NB4 (cell line): ENCODE measurements around the gene SAMD4A.
A peak's percentile ranks its signal among the peaks of the same experiment; 100 is the strongest.

ENCODE experiments used
- DNase-seq: peaks from one replicate; pipeline ENCODE4 v3.0.0; 2010; ENCODE audit warnings: low read depth
- H3K4me3 ChIP-seq: one replicate; pipeline ENCODE4 v1.5.1; 2011; ENCODE audit warnings: mild to moderate bottlenecking, low read depth, low read length, moderate library complexity
- MYC ChIP-seq: IDR thresholded peaks from 2 replicates; pipeline ENCODE4 v1.6.1; 2011; ENCODE audit warnings: low read depth, low read length
- POLR2A ChIP-seq: IDR thresholded peaks from 2 replicates; pipeline ENCODE4 v1.6.1; 2011; ENCODE audit warnings: mild to moderate bottlenecking; ENCODE audit not compliant: insufficient read length; ENCODE audit errors: extremely low read depth
- TF ChIP-seq, protein P1 (sequence below): IDR thresholded peaks from one replicate; pipeline ENCODE4 v1.5.1; 2012; ENCODE audit warnings: low read depth, low read length
- TF ChIP-seq, protein P2 (sequence below): IDR thresholded peaks from 2 replicates; pipeline ENCODE4 v1.6.1; 2011; ENCODE audit warnings: low read depth, low read length

The SAMD4A gene

DNA sequence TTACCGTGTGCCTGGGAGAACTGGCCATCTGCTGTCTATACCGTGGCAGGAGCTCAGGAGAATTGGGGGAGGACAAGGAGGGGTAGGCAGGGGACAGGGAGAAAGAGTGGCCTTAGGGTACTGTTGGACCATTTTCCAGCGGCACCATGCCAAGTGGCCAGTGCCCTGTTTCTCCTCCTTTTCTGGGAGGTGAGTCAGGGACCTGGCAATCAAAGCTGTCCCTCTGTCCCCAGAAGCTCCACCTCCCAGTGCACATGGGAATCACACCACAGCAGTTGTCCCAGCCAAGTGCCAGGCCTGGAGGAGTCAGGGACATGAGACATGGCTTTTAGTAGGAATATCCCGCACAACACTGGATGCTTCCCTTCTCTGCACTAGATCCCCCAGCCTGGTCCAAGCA is 217.7 kb downstream of the SAMD4A start:
- TF ChIP-seq MYC (no peak), POLR2A (no peak)
- TF ChIP-seq, protein P1, sequence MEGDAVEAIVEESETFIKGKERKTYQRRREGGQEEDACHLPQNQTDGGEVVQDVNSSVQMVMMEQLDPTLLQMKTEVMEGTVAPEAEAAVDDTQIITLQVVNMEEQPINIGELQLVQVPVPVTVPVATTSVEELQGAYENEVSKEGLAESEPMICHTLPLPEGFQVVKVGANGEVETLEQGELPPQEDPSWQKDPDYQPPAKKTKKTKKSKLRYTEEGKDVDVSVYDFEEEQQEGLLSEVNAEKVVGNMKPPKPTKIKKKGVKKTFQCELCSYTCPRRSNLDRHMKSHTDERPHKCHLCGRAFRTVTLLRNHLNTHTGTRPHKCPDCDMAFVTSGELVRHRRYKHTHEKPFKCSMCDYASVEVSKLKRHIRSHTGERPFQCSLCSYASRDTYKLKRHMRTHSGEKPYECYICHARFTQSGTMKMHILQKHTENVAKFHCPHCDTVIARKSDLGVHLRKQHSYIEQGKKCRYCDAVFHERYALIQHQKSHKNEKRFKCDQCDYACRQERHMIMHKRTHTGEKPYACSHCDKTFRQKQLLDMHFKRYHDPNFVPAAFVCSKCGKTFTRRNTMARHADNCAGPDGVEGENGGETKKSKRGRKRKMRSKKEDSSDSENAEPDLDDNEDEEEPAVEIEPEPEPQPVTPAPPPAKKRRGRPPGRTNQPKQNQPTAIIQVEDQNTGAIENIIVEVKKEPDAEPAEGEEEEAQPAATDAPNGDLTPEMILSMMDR: no peak
- TF ChIP-seq, protein P2, sequence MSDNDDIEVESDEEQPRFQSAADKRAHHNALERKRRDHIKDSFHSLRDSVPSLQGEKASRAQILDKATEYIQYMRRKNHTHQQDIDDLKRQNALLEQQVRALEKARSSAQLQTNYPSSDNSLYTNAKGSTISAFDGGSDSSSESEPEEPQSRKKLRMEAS: no peak
- no peak for DNase-seq
- no peak overlapping the region for H3K4me3 ChIP-seq

DNA sequence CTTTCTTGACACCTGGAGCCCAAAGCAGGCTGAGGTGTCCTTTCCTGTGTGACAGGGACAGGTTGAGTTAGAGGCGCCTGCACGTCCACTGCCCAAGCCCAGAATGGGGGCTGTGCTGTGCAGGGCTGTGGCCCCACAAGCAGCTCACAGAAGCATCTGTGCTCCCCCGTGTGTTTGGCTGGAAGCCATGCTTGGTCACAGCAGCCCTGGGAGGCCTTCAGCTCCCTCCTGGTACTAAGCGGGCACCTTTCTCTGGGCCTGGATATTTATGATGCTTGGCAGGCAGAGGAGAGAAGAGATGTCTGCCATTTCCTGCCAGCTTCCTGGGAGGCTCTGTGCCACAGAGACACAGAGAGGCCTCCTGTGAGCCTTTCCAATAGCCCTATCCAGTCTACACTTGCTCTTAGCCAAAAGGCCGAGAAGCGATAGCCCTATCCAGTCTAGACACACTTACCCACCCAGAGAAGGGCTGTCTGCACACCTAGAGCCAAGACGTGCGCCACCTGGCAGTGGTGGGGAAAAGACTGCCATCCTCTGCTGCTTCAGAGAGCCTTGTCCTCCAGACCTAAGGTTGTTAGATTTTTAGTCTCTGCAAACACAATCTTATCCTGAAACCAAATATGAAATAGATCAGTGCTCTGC is 218.3 kb downstream of the SAMD4A start:
- TF ChIP-seq, protein P1: no peak
- TF ChIP-seq POLR2A: no peak
- TF ChIP-seq, protein P2: no peak
- no peak for TF ChIP-seq MYC
- no peak for DNase-seq
- H3K4me3 ChIP-seq: no peak overlapping the region

DNA sequence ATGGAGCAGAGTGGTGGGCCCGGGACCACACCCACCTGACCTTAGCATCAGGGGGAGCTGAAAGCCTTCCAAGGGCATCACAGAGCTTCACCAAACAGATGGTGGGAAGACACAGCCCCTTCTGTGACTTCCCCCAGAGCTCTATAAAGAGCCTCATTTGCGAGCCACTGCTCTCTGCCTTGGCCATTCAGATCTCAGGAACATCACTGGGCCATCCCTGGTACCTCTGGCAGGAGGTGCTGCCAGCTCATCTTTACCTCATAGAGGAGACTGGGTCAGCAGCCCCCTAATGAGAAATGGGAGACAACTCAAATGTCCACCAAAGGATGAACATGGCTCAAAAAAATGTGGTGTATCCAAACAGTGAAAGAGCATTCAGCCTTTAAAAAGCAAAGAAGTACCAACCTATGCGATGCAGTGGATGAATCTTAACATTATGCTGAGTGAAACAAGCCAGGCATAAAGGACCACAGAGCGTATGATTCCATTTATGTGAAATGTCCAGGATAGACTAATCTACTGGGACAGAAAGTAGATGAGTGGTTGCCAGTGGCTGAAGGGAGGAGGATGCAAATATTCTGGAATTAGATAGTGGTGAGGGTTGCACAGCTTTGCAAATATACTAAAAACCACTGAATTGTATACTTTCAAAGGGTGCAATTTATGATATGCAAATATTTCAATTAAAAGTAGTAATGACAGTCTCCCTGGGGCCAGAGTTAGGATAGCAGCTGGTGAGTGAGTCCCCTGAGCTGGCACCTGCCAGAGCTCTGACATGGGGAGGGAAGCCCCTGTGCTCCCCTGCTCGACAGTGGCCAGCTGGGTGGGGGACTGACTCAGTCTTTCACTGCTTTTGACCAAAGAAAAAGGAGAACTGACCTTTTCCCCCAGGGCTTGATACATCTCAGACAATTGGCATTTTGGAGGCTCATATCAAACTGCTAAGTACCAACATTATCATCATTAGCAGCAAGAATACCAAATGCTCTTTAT is 219.1 kb downstream of the SAMD4A start:
- no peak overlapping the region for H3K4me3 ChIP-seq
- TF ChIP-seq, protein P1: no peak
- TF ChIP-seq POLR2A (no peak), MYC (no peak)
- TF ChIP-seq, protein P2: no peak
- peak; percentile 12 for DNase-seq

DNA sequence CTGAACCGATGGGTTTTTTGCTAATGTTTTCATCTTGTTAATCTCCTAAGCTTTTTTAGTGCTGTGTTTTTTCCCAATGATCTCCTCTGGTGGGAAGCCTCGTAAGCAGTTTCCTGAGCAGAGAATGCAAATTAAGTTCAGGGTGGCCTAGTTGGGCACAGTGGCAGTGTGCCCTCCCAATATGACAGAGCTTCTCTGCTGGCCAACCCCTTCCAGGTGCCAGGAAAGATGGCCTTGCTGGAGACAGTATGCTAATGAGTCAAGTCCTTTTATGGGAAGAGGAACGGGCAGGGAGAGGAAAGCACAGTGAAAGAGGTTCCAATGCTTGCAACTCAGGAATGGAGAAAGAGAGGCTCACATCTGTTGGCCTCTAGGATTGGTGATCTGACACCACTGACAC is 219.9 kb downstream of the SAMD4A start:
- H3K4me3 ChIP-seq: no peak overlapping the region
- peak; percentile 14 for DNase-seq
- TF ChIP-seq MYC (no peak), POLR2A (no peak)
- TF ChIP-seq, protein P1: no peak

DNA sequence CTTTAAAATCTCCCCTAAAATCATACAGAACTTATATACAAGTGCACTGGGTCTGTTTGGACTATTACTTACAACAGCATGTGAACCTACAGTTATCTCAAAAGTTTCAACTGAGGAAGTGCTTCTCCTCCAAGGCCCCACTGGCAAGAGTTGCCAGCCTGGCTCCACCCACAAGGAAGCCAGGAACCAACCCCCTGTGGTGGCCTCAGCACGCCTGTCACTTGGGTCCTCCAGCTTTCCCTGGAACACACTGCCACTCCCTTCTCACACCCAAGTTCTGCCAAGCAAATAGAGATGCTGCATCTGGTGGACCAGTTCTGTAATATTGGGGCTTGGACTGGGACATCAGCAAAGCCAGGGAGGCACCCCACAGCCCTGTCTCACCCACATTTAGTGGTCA is 220.3 kb downstream of the SAMD4A start:
- no peak for TF ChIP-seq POLR2A
- TF ChIP-seq MYC: no peak
- peak; percentile 53 for DNase-seq
- no peak overlapping the region for H3K4me3 ChIP-seq

DNA sequence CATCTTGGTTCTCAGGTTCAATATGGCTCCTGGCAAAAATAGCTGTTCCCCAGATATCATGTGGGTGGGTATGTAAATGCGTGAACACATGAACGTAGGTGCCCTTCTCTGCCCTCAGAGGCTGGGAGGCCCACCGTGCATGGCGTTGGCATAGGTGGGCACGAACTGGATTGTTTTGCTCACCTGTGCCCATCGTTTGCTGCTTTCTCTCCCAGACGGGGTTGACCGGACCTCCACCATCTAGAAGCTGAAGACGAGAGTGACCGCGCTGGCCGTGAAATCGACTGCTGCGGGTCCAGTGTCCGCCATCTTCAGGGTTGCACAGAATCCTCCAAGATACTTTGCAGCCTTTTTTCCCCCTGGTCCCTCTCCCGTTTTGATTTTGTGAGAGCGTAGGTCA is 221.8 kb downstream of the SAMD4A start:
- no peak overlapping the region for H3K4me3 ChIP-seq
- no peak for DNase-seq
- TF ChIP-seq, protein P2: no peak
- TF ChIP-seq MYC: no peak
